ENCODE results near the gene RNPEP.

DNA sequence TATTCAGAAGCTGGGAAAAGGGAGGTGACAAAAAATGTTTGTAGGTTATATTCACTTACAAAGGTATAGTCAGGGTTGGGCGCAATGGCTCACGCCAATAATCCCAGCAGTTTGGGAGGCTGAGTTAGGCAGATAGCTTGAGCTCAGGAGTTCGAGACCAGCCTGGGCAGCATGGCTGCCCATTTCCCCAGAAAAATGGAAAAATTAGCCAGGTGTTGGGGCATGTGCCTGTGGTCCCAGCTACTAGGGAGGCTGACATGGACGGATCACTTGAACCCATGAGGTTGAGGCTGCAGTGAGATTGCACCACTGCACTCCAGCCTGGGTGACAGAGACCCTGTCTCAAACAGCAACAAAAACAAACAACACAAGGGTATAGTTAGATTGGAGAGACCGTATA is 24.1 kb upstream of the RNPEP start:
- TF ChIP-seq, protein P1, sequence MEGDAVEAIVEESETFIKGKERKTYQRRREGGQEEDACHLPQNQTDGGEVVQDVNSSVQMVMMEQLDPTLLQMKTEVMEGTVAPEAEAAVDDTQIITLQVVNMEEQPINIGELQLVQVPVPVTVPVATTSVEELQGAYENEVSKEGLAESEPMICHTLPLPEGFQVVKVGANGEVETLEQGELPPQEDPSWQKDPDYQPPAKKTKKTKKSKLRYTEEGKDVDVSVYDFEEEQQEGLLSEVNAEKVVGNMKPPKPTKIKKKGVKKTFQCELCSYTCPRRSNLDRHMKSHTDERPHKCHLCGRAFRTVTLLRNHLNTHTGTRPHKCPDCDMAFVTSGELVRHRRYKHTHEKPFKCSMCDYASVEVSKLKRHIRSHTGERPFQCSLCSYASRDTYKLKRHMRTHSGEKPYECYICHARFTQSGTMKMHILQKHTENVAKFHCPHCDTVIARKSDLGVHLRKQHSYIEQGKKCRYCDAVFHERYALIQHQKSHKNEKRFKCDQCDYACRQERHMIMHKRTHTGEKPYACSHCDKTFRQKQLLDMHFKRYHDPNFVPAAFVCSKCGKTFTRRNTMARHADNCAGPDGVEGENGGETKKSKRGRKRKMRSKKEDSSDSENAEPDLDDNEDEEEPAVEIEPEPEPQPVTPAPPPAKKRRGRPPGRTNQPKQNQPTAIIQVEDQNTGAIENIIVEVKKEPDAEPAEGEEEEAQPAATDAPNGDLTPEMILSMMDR (IDR thresholded peaks at IDR 0.05; ENCODE audit: insufficient read depth, low read length, poor library complexity, severe bottlenecking): no peak
- no peak for TF ChIP-seq EZH2phosphoT487 (conservative IDR thresholded peaks at IDR 0.05; ENCODE audit: low read length)
